Lower lobe of right lung (tissue), 2 donors: ENCODE results near the gene PAH. TPM values are rescaled to one million over a fixed set of nuclear protein-coding genes. Genes with fewer than 3 reads are reported as not detected.

Source experiments
- ATAC-seq, 2 donors: fragments of 200-7000 bp; cut with Tn5 transposase; one replicate each; pipeline ENCODE4 v1.9.1; 2020 to 2022; ENCODE audit warnings: mild to moderate bottlenecking in 2 of 2, moderate library complexity in 2 of 2
- DNase-seq: peaks from one replicate; pipeline ENCODE4 v3.0.0-alpha.2; 2020
- H3K27ac ChIP-seq: fragments of 200-600 bp; one replicate; pipeline ENCODE4 v1.8.0; 2022
- H3K27me3 ChIP-seq: fragments of 200-600 bp; one replicate; pipeline ENCODE4 v1.8.0; 2022; ENCODE audit warnings: low read depth
- H3K36me3 ChIP-seq: fragments of 200-600 bp; one replicate; pipeline ENCODE4 v1.8.0; 2022; ENCODE audit warnings: mild to moderate bottlenecking
- H3K4me1 ChIP-seq: fragments of 200-600 bp; one replicate; pipeline ENCODE4 v1.8.0; 2022
- H3K4me3 ChIP-seq: fragments of 200-600 bp; one replicate; pipeline ENCODE4 v1.8.0; 2022; ENCODE audit warnings: mild to moderate bottlenecking
- H3K9me3 ChIP-seq: fragments of 200-600 bp; one replicate; pipeline ENCODE4 v1.8.0; 2022
- intact Hi-C: fragments of 100-400 bp; cut with DNase I; formaldehyde crosslinking; loops from one replicate; pipeline ENCODE4 v1.11.0; 2022
- total RNA-seq: library from RNA; stranded (reverse); fragmentation: NEBNext Ultra II Directional; extraction: Animal tissue kit (Norgen Biotek cat#: 25700); gene quantifications from one replicate; pipeline ENCODE4 v1.2.1, GENCODE V29; 2021
- TF ChIP-seq, protein P1 (sequence below): fragments of 200-600 bp; IDR thresholded peaks from one replicate; pipeline ENCODE4 v1.8.0; 2022; ENCODE audit warnings: antibody characterized with exemption, mild to moderate bottlenecking
- donor health status: DM: no; HTN: yes; CAD: no; lungs with severe emphysema.

The PAH gene
- total RNA-seq, 1 donor from 2014 or later: not detected

DNA sequence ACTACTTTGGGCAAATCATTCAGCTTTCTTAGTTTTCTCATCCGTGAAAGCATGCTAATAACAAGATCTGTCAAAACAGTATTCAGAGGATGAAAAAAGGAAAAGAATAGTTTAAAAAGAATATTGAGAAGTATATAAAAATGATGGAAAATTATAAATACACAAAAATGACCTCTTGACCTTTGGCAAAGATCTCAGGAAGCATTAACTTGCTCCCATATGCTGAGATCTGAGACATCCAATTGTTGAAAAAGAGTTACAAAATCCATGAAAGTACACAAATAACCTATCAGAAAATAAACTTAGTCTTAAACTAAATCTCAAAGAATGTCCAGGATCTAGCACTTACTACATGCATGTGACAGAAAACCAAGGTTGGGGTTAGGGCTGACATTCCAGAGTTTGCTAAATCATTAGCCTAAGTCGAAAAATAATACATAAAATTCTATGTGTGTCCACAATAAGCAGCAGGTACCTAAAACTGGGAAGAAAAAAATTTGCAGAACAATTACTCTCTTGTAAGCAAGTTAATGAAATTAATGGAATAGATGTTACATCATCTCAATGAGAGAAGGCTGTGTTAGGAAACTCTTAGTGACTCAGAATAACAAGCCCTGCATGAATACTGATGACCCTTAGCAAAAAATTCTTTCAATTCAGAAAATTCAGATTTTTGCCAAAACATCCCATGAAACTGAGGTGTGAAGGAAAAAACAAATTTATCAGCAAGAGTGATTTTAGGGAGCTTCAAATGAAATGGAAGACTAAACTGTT, 3.4 kb downstream of the PAH start:
- Histone ChIP-seq H3K27me3 (peaks cover 4% of the 10 kb centered on the region), H3K4me3 (no peak overlapping the region), H3K4me1 (peaks cover 7% of the 10 kb centered on the region), H3K27ac (no peak overlapping the region), H3K9me3 (no peaks in the 10 kb centered on the region), H3K36me3 (no peaks in the 10 kb centered on the region)
- intact Hi-C loops: no loop called here
- ATAC-seq (no peak), DNase-seq (no peak)
- TF ChIP-seq, protein P1, sequence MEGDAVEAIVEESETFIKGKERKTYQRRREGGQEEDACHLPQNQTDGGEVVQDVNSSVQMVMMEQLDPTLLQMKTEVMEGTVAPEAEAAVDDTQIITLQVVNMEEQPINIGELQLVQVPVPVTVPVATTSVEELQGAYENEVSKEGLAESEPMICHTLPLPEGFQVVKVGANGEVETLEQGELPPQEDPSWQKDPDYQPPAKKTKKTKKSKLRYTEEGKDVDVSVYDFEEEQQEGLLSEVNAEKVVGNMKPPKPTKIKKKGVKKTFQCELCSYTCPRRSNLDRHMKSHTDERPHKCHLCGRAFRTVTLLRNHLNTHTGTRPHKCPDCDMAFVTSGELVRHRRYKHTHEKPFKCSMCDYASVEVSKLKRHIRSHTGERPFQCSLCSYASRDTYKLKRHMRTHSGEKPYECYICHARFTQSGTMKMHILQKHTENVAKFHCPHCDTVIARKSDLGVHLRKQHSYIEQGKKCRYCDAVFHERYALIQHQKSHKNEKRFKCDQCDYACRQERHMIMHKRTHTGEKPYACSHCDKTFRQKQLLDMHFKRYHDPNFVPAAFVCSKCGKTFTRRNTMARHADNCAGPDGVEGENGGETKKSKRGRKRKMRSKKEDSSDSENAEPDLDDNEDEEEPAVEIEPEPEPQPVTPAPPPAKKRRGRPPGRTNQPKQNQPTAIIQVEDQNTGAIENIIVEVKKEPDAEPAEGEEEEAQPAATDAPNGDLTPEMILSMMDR: no peak

DNA sequence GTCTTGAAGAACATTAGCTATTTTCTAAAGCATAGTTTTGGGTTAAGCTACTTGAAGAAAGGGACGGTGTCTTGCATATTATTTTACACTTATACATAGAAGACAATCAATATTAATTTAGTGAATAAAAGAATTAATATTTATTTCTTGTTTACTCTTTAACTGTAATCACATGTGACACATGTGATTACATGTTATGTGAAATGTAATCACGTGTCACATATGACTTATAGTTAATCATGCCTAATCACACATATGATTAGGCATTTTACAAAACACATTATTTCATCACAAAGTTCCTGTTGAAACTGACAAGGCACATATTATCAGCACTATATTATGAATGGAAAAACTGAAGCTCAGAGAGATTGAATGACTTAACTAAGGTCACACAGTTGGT, 4.8 kb downstream of the PAH start:
- DNase-seq (no peak), ATAC-seq (no peak)
- H3K27ac ChIP-seq: no peak overlapping the region
- H3K27me3 ChIP-seq: peaks cover 4% of the 10 kb centered on the region
- H3K9me3 ChIP-seq: no peaks in the 10 kb centered on the region
- TF ChIP-seq, protein P1: no peak
- intact Hi-C loops: no loop called here
- no peaks in the 10 kb centered on the region for H3K36me3 ChIP-seq
- peaks cover 2% of the 10 kb centered on the region for H3K4me1 ChIP-seq
- H3K4me3 ChIP-seq: no peak overlapping the region

DNA sequence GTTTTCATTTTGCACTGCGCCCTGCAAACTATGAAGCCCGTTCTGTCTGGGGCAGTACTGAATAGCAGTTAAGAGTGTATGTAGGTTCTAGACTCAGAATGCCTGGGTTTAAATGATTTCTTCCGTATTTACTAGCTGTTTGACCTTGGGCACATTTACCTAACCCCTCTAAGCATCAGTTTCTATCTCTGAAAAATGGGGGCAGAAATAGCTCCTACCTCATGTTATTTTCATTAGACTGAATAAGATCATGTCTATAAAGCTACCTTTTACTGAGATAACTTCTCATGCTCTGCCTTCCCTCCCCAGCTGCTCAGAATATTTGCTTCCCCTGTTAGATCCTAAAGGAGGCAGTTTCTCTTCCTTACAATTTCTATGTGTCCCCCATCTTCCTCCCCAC, 5.7 kb downstream of the PAH start:
- Histone ChIP-seq H3K9me3 (no peaks in the 10 kb centered on the region), H3K27ac (no peak overlapping the region), H3K27me3 (no peaks in the 10 kb centered on the region), H3K4me1 (no peaks in the 10 kb centered on the region), H3K4me3 (no peak overlapping the region), H3K36me3 (no peaks in the 10 kb centered on the region)
- no peak for DNase-seq
- no peak for ATAC-seq
- TF ChIP-seq, protein P1: no peak
- intact Hi-C loops: no loop called here

DNA sequence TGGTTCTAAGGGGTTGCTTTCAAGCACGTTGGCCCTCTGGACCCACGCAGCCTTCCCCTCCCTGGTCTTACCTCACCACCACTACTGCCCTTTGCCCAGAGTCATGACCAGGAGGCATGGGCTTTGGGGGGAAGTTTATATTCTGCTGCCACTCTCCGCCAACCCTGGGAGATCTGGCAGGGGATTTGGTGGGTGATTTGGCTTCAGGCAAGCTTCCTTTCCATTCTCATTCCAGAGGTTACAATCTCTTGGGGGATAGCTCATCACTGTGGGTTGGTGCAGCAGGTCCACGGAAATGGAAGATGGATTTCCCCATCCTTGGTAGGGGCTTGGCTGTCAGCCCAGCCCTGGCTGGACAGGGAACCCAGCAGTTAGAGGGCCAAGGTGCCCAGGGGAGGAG, 6.3 kb downstream of the PAH start:
- H3K9me3 ChIP-seq: no peaks in the 10 kb centered on the region
- H3K27ac ChIP-seq: no peak overlapping the region
- intact Hi-C loops: no loop called here
- DNase-seq (no peak), ATAC-seq (no peak)
- H3K4me3 ChIP-seq: no peak overlapping the region
- no peaks in the 10 kb centered on the region for H3K27me3 ChIP-seq
- H3K4me1 ChIP-seq: no peaks in the 10 kb centered on the region
- no peaks in the 10 kb centered on the region for H3K36me3 ChIP-seq
- TF ChIP-seq, protein P1: no peak

DNA sequence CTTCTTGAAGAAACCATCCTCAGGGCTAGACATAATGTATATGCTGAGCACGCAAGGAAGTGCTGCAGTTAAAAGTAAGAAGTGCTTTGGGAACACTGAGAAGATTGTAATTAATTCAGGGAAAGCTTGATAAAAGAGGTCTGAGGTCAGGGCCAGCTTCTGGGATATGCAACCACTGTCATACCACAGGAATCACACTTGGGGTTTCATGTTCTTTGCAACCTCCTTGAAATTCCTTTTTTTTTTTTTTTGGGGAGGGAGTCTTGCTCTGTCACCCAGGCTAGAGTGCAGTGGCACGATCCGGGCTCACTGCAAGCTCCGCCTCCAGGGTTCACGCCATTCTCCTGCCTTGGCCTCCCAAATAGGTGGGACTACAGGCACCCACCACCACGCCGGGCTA, 6.9 kb downstream of the PAH start:
- DNase-seq (no peak), ATAC-seq (no peak)
- Histone ChIP-seq H3K27ac (no peak overlapping the region), H3K9me3 (no peaks in the 10 kb centered on the region), H3K36me3 (no peaks in the 10 kb centered on the region), H3K4me1 (no peaks in the 10 kb centered on the region), H3K27me3 (no peaks in the 10 kb centered on the region), H3K4me3 (no peak overlapping the region)
- TF ChIP-seq, protein P1: no peak
- intact Hi-C loops: no loop called here
